RKO (cell line): Measurements from ENCODE around the gene MYLIP.

ENCODE experiments used
- DNase-seq: peaks from one replicate; pipeline ENCODE4 v3.0.0-alpha.2; 2016; ENCODE audit warnings: low spot score

The MYLIP gene

GRCh38 chr6:16108419-16108818 is 20.5 kb upstream of the MYLIP start:
- no peak for DNase-seq

DNA sequence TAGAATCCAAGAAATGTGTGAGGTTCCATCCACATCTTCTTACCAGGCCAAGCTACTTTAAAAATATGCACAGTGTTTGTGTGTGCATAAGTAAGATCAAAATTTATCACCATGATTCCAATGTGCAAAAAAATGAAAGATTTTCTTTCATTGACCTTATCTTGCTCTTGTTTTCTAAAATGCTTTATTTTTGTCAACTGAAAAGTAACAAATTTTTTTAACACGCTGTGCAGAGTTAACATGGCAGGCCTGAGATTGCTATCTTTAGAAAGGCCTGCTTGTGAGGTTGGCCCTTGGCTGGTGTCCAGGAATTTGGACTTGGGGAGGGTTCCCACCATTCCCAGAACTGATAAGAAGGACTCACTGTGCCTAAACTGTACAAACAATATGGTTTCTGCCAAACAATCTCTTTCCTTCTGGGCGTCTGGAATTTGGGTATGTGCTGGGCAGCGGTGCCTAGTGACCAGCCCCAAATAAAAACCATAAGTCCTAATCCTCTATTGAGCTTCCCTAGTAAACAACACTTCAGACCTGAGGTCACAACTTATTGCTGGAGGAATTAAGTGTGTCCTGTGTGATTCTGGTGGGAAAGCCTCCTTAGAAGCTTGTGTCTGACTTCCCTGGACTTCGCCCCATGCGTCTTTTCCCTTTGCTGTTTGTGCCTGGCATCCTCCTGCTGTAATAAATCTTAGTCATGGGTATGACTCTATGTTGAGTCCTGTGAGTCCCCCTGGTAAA is 19.8 kb upstream of the MYLIP start:
- no peak for DNase-seq

GRCh38 chr6:16109659-16110305 is 19.1 kb upstream of the MYLIP start:
- no peak for DNase-seq

DNA sequence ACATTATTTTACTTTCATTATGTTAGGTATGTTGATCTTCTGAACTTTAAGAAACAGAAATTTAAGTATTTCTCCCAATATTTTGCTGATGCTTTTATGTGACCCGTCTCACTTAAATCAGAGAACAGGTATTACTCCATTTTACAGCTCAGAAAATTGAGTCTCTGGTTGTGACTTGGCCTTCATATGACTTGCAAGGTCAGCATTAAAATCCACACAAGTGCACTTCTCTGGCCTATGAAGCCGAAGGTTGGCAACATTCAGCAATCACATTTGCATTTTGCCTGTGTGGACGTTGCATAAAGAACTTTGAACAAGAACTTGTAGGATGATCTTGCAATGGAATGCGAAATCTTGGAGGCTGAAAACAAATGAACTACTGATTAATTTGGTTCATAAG is 10.1 kb upstream of the MYLIP start:
- no peak for DNase-seq

DNA sequence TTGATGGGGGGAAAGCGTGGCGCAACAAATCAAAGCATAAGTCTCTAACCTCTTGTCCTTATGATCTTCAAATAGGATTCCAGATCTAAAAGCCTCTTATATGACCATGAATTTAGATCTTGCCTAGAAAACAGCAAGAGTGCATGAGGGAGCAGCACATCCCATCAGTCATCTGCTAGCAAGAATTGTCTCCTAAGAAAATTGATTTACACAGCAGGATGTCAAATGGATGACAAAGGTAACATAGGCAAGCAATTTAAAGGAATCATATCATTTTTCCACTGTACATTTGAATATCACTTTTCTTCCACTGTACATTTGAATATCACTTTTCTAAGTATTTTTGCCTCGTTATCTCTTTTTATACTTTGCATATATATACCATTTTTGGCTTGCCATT is 7.5 kb upstream of the MYLIP start:
- no peak for DNase-seq

DNA sequence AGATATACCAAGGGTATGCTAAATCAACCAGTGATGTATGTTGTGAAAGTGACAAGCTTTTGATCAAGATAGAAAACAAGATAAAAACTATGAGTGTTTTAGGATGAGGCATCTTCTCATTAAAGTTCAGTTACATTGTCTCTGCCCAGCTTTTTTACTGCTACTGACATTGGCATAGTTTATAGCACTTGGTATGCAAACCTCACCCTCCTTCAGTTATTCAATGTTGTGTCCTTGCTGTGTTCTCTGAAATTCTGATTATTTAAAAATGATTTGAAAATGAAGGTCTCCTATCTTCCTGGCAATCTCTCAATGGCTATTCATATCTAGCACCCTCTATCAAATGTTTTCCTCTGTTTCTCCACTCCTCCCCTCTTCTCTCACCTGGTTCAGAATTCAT is 6.7 kb upstream of the MYLIP start:
- DNase-seq = no peak

GRCh38 chr6:16124198-16125180 is 4.4 kb upstream of the MYLIP start:
- no peak for DNase-seq

- DNase-seq = no peak
These were observed 2.8 kb upstream of the MYLIP start for GRCh38 chr6:16126056-16126455.

DNA sequence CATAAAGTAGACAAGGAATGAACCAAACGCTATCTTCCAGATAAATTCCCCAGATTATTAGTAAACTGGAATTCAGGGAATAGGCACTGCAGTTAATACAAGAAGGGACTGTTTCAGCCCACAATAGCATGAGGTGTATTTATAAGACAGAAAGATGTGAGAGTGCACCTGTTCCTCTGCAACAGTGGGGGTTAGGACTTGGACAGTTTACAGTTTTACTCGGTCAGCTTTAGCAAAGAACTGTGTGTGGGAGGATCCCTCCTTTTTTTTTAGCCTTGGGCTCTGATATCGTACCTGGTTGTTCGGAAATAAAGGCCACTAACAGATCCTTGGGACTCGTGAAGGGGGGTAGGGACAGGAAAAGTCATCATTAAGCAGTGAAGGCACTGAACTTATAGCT is 2.0 kb upstream of the MYLIP start:
- no peak for DNase-seq

DNA sequence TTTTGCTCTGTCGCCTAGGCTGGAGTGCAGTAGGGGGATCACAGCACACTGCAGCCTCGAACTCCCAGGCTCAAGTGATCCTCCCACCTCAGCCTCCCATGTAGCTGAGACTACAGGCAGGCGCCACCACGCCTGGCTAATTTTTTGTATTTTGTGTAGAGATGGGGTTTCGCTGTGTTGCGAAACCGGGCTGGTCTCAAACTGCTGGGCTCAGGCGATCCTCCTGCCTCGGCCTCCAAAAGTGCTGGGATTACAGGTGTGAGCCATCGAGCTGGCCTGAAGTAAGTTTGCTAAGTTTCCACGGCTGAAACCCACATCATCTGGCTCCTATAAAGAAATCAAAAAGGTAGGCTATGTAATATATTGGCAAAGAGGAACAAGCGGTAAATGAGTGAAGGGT is 1.4 kb upstream of the MYLIP start:
- DNase-seq = no peak

DNA sequence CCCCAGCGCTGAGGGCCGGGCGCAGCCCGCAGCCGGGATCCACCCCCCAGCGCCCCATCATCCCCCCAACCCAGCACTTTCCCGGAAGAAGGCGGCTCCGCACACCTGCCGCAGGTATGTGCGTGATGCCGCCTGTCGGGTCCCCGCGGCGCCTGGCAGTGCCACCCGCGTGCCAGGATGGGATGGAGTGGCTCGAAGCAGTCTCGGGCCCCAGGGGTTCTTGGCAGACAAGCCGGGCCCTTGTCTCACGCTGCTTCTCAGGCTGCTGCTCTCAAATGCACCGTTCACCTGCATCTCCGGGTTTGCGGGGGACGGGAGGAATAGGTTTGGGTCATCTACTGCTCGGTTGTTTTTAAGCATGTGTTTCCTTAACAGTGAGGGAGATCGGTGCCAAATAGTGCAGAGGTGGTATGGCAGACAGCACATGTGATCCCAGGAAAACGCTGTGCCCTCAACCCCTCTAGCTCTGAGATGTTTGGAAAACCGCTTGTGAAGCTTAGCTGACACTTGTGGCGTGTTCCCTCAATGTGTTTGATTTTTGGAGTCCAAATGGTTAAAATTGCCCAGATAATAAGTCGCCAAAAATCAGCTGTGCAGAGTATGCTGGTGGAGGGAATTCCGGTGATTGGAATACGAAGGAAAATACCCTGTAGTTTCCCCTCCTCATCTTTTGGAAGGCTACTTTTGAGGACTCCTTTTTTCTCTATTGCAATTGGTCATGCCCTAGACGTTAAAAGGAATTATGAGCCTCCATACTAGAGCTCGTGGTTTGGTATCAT is 926 bp downstream of the MYLIP start:
- peak; percentile 50 for DNase-seq

GRCh38 chr6:16130437-16130891 is 1.6 kb downstream of the MYLIP start:
- DNase-seq = no peak

DNA sequence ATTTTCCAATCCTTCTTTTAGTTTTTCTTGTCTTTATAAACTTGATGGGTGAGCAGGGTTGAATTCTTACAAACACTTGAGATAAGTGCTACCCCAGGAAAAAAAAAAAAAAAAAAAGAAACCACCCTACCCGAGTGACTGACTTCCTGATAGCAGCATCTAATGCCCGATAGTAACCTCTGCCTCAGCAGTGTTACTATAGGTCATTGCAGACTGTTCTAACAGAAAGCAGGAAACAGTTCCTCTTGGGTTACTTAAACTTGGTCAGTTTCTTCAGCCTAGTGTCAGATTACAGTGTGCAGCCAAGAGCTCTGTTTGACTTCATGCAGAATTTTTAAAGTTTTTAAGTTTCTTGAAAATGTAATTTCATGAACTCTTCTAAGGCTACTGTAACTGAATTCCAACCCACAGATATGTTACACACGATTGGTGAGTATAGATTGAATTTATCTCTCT is 2.1 kb downstream of the MYLIP start:
- peak; percentile 94 for DNase-seq

DNA sequence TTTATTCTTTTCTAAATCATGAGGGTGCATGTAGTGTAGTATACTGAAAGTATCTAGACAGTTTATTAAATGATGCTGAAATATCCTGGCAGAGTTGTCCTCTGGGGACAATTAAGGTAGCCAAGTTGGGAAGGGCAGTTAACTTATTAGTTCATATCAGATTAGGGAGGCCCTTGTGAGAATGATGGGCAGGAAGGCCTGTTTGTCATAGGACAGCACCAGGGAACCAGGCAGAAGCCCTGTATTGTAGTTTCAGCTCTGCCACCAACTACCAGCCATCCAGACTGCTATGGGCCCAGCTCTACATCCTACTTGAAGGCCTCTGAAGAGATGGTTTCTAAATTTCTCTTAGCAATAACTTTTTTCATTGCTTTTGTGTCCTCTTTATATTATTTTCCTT is 4.0 kb downstream of the MYLIP start:
- peak; percentile 25 for DNase-seq

- no peak for DNase-seq
These were observed 5.5 kb downstream of the MYLIP start for GRCh38 chr6:16134430-16134829.

- no peak for DNase-seq
These were observed 6.2 kb downstream of the MYLIP start for GRCh38 chr6:16135066-16135465.

DNA sequence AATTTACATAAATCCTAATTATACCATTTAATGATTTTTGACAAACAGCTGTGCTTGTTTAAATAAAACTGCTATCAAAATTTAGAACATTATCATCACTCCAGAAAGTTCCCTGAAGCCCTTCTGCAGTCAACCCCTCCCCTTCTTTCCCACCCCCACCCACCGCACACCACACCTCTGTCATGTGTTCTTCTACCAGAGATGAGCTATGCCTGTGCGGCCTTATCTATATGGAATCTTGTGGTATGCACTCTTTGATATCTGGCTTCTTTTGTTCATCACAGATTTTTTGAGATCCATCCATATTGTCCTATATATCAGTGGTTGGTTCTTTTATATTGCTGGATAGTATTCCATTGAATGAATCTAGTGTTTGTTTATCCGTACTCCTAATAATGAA is 7.2 kb downstream of the MYLIP start:
- DNase-seq = no peak

- DNase-seq = peak; percentile 46
These were observed 8.0 kb downstream of the MYLIP start for GRCh38 chr6:16136621-16137450.

- DNase-seq = no peak
These were observed 8.5 kb downstream of the MYLIP start for GRCh38 chr6:16137451-16137801.

- DNase-seq = no peak
These were observed 10.7 kb downstream of the MYLIP start for GRCh38 chr6:16139556-16139955.

DNA sequence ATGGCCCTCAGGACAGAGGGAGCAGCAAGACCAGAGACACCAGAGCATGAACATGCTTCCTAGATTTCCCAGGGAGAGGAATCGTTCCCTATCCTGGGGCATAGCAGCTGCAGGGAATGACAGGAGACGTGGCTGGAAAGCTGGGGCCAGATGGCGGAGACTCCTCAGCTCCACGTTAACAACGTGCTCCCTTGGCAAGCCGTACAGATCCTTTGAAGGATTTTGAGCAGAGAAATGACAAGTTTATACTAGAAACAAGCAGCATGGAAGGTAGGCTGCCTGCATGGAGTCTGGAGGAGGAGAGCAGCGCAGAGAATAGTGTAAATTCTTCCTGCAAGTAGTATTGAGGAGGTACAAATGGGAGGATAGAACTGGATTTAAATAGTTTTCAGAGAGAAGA is 11.7 kb downstream of the MYLIP start:
- no peak for DNase-seq
